Liver (tissue), 3 donors: ENCODE measurements around the gene DNAH7.

Source experiments
- FOXA1 ChIP-seq: IDR thresholded peaks from 2 replicates; pipeline ENCODE4 v1.6.1; 2016; ENCODE audit warnings: antibody characterized with exemption
- GABPA ChIP-seq, 2 donors: IDR thresholded peaks in 1 of 2; conservative IDR thresholded peaks in 1 of 2; 2 replicates each; pipeline ENCODE4 v1.6.1; 2016; ENCODE audit warnings: antibody characterized with exemption in 2 of 2, mild to moderate bottlenecking in 1 of 2, moderate library complexity in 1 of 2
- HNF4G ChIP-seq: IDR thresholded peaks from 2 replicates; pipeline ENCODE4 v1.6.1; 2016; ENCODE audit warnings: antibody characterized with exemption
- SP1 ChIP-seq: IDR thresholded peaks from 2 replicates; pipeline ENCODE4 v1.6.1; 2018; ENCODE audit warnings: antibody characterized with exemption, mild to moderate bottlenecking
- TF ChIP-seq, protein P1 (sequence below): IDR thresholded peaks from 2 replicates; pipeline ENCODE4 v1.6.1; 2016; ENCODE audit warnings: antibody characterized with exemption
- TF ChIP-seq, protein P2 (sequence below): fragments of 150-350 bp; IDR thresholded peaks from 2 replicates; pipeline ENCODE4 v1.5.1; 2017; ENCODE audit warnings: improper control_type of control experiment, low read depth, low read length; ENCODE audit not compliant: missing input control
- donor health status: healthy.
- donor health status: healthy.

DNA sequence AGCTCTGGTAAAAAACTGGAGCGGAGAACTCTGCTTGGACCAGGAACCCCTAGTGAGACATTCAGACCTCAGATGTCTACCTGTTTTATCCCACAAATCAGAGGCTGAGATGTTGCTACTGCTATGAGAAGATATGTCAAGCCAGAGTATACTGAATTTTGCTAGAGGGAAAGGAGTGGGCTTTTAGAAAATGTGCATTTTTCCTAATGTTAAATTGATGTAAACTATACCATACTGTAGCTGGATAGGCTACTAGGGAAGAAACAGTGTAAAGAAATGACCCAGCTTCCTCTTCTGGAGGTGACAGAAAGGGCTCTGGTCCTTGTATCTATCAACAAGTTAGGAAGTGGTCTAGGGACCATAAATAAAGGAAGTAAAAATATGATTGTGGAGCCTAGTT, 346.6 kb downstream of the DNAH7 start:
- TF ChIP-seq, protein P1, sequence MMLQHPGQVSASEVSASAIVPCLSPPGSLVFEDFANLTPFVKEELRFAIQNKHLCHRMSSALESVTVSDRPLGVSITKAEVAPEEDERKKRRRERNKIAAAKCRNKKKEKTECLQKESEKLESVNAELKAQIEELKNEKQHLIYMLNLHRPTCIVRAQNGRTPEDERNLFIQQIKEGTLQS = no peak
- TF ChIP-seq, protein P2, sequence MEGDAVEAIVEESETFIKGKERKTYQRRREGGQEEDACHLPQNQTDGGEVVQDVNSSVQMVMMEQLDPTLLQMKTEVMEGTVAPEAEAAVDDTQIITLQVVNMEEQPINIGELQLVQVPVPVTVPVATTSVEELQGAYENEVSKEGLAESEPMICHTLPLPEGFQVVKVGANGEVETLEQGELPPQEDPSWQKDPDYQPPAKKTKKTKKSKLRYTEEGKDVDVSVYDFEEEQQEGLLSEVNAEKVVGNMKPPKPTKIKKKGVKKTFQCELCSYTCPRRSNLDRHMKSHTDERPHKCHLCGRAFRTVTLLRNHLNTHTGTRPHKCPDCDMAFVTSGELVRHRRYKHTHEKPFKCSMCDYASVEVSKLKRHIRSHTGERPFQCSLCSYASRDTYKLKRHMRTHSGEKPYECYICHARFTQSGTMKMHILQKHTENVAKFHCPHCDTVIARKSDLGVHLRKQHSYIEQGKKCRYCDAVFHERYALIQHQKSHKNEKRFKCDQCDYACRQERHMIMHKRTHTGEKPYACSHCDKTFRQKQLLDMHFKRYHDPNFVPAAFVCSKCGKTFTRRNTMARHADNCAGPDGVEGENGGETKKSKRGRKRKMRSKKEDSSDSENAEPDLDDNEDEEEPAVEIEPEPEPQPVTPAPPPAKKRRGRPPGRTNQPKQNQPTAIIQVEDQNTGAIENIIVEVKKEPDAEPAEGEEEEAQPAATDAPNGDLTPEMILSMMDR = no peak
- TF ChIP-seq GABPA (IDR thresholded peaks at IDR 0.05 in 1 of 2, conservative IDR thresholded peaks at IDR 0.05 in 1 of 2) (no peak), FOXA1 (no peak), HNF4G (no peak), SP1 (no peak)
